ENCODE measurements around the gene LUZP2.

The LUZP2 gene

GRCh38 chr11:24723231-24723630 is 226.4 kb downstream of the LUZP2 start:
- Histone ChIP-seq H3K27ac (ENCODE audit: low read length) (no peak overlapping the region), H3K36me3 (replicated peaks; ENCODE audit: insufficient read depth, low read length) (no peaks in the 10 kb centered on the region), H3K4me2 (ENCODE audit: low read depth, low read length) (no peak overlapping the region)

GRCh38 chr11:24731554-24731953 is 234.7 kb downstream of the LUZP2 start:
- no peaks in the 10 kb centered on the region for H3K9me3 ChIP-seq (replicated peaks; ENCODE audit: insufficient read depth, low read length)
- H3K9ac ChIP-seq (ENCODE audit: low read length) = no peak overlapping the region
- H3K36me3 ChIP-seq (replicated peaks; ENCODE audit: insufficient read depth, low read length) = no peaks in the 10 kb centered on the region
- H3K27ac ChIP-seq (ENCODE audit: low read length) = no peak overlapping the region
- no peak overlapping the region for H2AFZ ChIP-seq (ENCODE audit: low read length)
- H3K4me3 ChIP-seq (ENCODE audit: low read length) = no peak overlapping the region
- no peaks in the 10 kb centered on the region for H3F3A ChIP-seq (ENCODE audit: insufficient read depth, low read length)
- H3K9me2 ChIP-seq (replicated peaks; ENCODE audit: insufficient read depth, low read length) = no peaks in the 10 kb centered on the region
- no peak for DNase-seq
- TF ChIP-seq EZH2phosphoT487 (IDR thresholded peaks at IDR 0.05; ENCODE audit: low read length) (no peak), CTCF (IDR thresholded peaks at IDR 0.05; ENCODE audit: low read length) (no peak), EZH2 (optimal IDR thresholded peaks at IDR 0.05; ENCODE audit: low read depth, low read length) (no peak)
- no peaks in the 10 kb centered on the region for H4K20me1 ChIP-seq (ENCODE audit: insufficient read depth, low read length)
- H3K79me2 ChIP-seq (ENCODE audit: low read length) = no peaks in the 10 kb centered on the region
- H3K4me2 ChIP-seq (ENCODE audit: low read depth, low read length) = no peak overlapping the region
- H3K27me3 ChIP-seq (replicated peaks; ENCODE audit: insufficient read depth, low read length) = no peaks in the 10 kb centered on the region
- H3K4me1 ChIP-seq (ENCODE audit: low read length) = no peaks in the 10 kb centered on the region

More at GRCh38 chr11:24723231-24723630, 226.4 kb downstream of the LUZP2 start:
- Histone ChIP-seq H3K27me3 (replicated peaks; ENCODE audit: insufficient read depth, low read length) (no peaks in the 10 kb centered on the region), H3K9me2 (replicated peaks; ENCODE audit: insufficient read depth, low read length) (no peaks in the 10 kb centered on the region), H3F3A (ENCODE audit: insufficient read depth, low read length) (no peaks in the 10 kb centered on the region), H3K79me2 (ENCODE audit: low read length) (no peaks in the 10 kb centered on the region), H3K9me3 (replicated peaks; ENCODE audit: insufficient read depth, low read length) (no peaks in the 10 kb centered on the region), H2AFZ (ENCODE audit: low read length) (no peak overlapping the region), H3K9ac (ENCODE audit: low read length) (no peak overlapping the region), H4K20me1 (ENCODE audit: insufficient read depth, low read length) (no peaks in the 10 kb centered on the region), H3K4me3 (ENCODE audit: low read length) (no peak overlapping the region), H3K4me1 (ENCODE audit: low read length) (no peaks in the 10 kb centered on the region)
- TF ChIP-seq EZH2 (optimal IDR thresholded peaks at IDR 0.05; ENCODE audit: low read depth, low read length) = no peak
- no peak for TF ChIP-seq EZH2phosphoT487 (IDR thresholded peaks at IDR 0.05; ENCODE audit: low read length)
- TF ChIP-seq CTCF (IDR thresholded peaks at IDR 0.05; ENCODE audit: low read length) = no peak
- no peak for DNase-seq

- Histone ChIP-seq H3K27ac (ENCODE audit: low read length) (no peak overlapping the region), H3K9ac (ENCODE audit: low read length) (no peak overlapping the region), H3F3A (ENCODE audit: insufficient read depth, low read length) (no peaks in the 10 kb centered on the region), H3K79me2 (ENCODE audit: low read length) (no peaks in the 10 kb centered on the region), H3K4me3 (ENCODE audit: low read length) (no peak overlapping the region), H3K36me3 (replicated peaks; ENCODE audit: insufficient read depth, low read length) (no peaks in the 10 kb centered on the region), H3K4me2 (ENCODE audit: low read depth, low read length) (no peak overlapping the region), H2AFZ (ENCODE audit: low read length) (no peak overlapping the region), H3K4me1 (ENCODE audit: low read length) (no peaks in the 10 kb centered on the region), H3K9me2 (replicated peaks; ENCODE audit: insufficient read depth, low read length) (no peaks in the 10 kb centered on the region), H3K9me3 (replicated peaks; ENCODE audit: insufficient read depth, low read length) (no peaks in the 10 kb centered on the region), H4K20me1 (ENCODE audit: insufficient read depth, low read length) (no peaks in the 10 kb centered on the region), H3K27me3 (replicated peaks; ENCODE audit: insufficient read depth, low read length) (no peaks in the 10 kb centered on the region)
- DNase-seq = no peak
- TF ChIP-seq EZH2 (optimal IDR thresholded peaks at IDR 0.05; ENCODE audit: low read depth, low read length) (no peak), CTCF (IDR thresholded peaks at IDR 0.05; ENCODE audit: low read length) (no peak), EZH2phosphoT487 (IDR thresholded peaks at IDR 0.05; ENCODE audit: low read length) (no peak)
Observed at GRCh38 chr11:24734742-24735237, 237.9 kb downstream of the LUZP2 start.
